Endothelial cell (in vitro differentiated cells): Measurements from ENCODE around the gene ATP13A2. TPM values are rescaled to one million over a fixed set of nuclear protein-coding genes. Genes with fewer than 3 reads are reported as not detected.

Experiments
- DNase-seq: peaks from one replicate; pipeline ENCODE4 v3.0.0; 2021; ENCODE audit warnings: low spot score
- H3K27ac Mint-ChIP-seq: one replicate; pipeline ENCODE4 v1.8.0; 2021; ENCODE audit warnings: mixed read lengths, inconsistent platforms; ENCODE audit not compliant: unreplicated experiment
- H3K27me3 Mint-ChIP-seq: one replicate; pipeline ENCODE4 v1.8.0; 2021; ENCODE audit warnings: mild to moderate bottlenecking, moderate library complexity, mixed read lengths, inconsistent platforms; ENCODE audit not compliant: unreplicated experiment
- H3K36me3 Mint-ChIP-seq: one replicate; pipeline ENCODE4 v1.8.0; 2021; ENCODE audit warnings: mild to moderate bottlenecking, low read depth, mixed read lengths, inconsistent platforms; ENCODE audit not compliant: unreplicated experiment
- H3K4me1 Mint-ChIP-seq: one replicate; pipeline ENCODE4 v1.8.0; 2021; ENCODE audit warnings: mild to moderate bottlenecking, mixed read lengths, inconsistent platforms; ENCODE audit not compliant: unreplicated experiment
- H3K4me3 Mint-ChIP-seq: one replicate; pipeline ENCODE4 v1.8.0; 2021; ENCODE audit warnings: mild to moderate bottlenecking, mixed read lengths, inconsistent platforms; ENCODE audit not compliant: unreplicated experiment
- H3K9me3 Mint-ChIP-seq: one replicate; pipeline ENCODE4 v1.8.0; 2021; ENCODE audit warnings: mixed read lengths, inconsistent platforms; ENCODE audit not compliant: unreplicated experiment
- total RNA-seq: library from RNA; stranded (reverse); fragmentation: NEBNext Ultra II Directional; extraction: Animal tissue kit (Norgen Biotek cat#: 25700); gene quantifications from one replicate; pipeline ENCODE4 v1.2.1, GENCODE V29; 2021; ENCODE audit not compliant: unreplicated experiment
- TF ChIP-seq, protein P1 (sequence below): fragments of 200-600 bp; sonication (generic); IDR thresholded peaks from one replicate; pipeline ENCODE4 v1.5.0; 2021; ENCODE audit warnings: antibody characterized with exemption; ENCODE audit not compliant: unreplicated experiment

Gene ATP13A2
- total RNA-seq, 1 donor from 2014 or later, result 55.6 TPM

DNA sequence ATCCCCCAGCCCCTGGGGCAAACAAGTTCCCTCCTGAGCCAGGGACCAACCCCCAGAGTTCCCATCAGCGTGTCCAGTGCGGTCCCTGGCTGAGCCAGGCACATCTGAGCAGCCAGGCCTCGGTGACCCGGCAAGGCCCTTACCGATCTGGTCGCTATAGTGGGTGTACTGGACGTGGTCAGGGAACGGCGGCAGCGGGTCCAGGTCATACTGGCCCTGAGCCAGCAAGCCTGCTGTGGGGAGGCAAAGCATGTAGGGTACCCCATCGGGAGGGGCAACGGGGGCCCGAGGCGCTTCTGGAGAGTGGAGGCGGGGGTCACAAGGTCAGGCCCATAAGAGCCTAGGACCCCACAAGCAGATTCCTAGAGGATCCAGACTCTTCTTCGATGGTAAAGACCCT, 34.8 kb downstream of the ATP13A2 start:
- TF ChIP-seq, protein P1, sequence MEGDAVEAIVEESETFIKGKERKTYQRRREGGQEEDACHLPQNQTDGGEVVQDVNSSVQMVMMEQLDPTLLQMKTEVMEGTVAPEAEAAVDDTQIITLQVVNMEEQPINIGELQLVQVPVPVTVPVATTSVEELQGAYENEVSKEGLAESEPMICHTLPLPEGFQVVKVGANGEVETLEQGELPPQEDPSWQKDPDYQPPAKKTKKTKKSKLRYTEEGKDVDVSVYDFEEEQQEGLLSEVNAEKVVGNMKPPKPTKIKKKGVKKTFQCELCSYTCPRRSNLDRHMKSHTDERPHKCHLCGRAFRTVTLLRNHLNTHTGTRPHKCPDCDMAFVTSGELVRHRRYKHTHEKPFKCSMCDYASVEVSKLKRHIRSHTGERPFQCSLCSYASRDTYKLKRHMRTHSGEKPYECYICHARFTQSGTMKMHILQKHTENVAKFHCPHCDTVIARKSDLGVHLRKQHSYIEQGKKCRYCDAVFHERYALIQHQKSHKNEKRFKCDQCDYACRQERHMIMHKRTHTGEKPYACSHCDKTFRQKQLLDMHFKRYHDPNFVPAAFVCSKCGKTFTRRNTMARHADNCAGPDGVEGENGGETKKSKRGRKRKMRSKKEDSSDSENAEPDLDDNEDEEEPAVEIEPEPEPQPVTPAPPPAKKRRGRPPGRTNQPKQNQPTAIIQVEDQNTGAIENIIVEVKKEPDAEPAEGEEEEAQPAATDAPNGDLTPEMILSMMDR, result no peak
- DNase-seq, result no peak
- Mint-ChIP-seq H3K36me3 (peaks cover 13% of the 10 kb centered on the region), H3K27ac (no peak overlapping the region), H3K27me3 (peaks cover 9% of the 10 kb centered on the region), H3K4me1 (peaks cover 13% of the 10 kb centered on the region), H3K9me3 (no peaks in the 10 kb centered on the region), H3K4me3 (no peak overlapping the region)

- Mint-ChIP-seq H3K27ac (no peak overlapping the region), H3K27me3 (peaks cover 9% of the 10 kb centered on the region), H3K4me3 (peak overlapping the region; percentile 48), H3K36me3 (peaks cover 8% of the 10 kb centered on the region), H3K9me3 (no peaks in the 10 kb centered on the region), H3K4me1 (peaks cover 5% of the 10 kb centered on the region)
- DNase-seq, result no peak
- TF ChIP-seq, protein P1, result no peak
Measured at GRCh38 chr1:16975838-16976237, 35.9 kb downstream of the ATP13A2 start.

DNA sequence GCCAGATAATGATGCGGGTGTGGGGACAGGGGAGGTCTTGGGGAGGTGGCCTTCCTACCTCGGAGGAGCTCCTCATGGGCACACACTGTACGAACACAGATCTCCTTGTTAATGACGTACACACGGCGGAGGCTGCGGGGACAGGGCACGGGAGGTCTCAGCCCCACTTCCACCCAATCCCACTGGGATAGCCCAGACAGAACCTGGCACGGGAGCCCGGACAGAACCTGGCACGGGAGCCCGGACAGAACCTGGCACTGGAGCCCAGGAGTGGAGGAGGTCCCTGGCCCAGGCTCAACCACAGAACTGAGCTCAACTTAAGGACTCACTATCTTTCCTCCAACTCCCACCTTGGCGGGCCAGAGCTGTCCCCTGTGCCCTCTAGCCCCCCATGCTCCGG, 36.5 kb downstream of the ATP13A2 start:
- no peak for DNase-seq
- H3K9me3 Mint-ChIP-seq, result no peaks in the 10 kb centered on the region
- H3K27me3 Mint-ChIP-seq, result peaks cover 9% of the 10 kb centered on the region
- no peak overlapping the region for H3K4me3 Mint-ChIP-seq
- H3K27ac Mint-ChIP-seq, result no peak overlapping the region
- TF ChIP-seq, protein P1, result no peak
- peaks cover 5% of the 10 kb centered on the region for H3K4me1 Mint-ChIP-seq
- H3K36me3 Mint-ChIP-seq, result peaks cover 8% of the 10 kb centered on the region

- peaks cover 14% of the 10 kb centered on the region for H3K36me3 Mint-ChIP-seq
- H3K4me1 Mint-ChIP-seq, result peaks cover 5% of the 10 kb centered on the region
- H3K4me3 Mint-ChIP-seq, result no peak overlapping the region
- H3K27ac Mint-ChIP-seq, result no peak overlapping the region
- TF ChIP-seq, protein P1, result no peak
- no peak for DNase-seq
- no peaks in the 10 kb centered on the region for H3K9me3 Mint-ChIP-seq
- peaks cover 16% of the 10 kb centered on the region for H3K27me3 Mint-ChIP-seq
Measured at GRCh38 chr1:16973215-16973614, 38.5 kb downstream of the ATP13A2 start.

DNA sequence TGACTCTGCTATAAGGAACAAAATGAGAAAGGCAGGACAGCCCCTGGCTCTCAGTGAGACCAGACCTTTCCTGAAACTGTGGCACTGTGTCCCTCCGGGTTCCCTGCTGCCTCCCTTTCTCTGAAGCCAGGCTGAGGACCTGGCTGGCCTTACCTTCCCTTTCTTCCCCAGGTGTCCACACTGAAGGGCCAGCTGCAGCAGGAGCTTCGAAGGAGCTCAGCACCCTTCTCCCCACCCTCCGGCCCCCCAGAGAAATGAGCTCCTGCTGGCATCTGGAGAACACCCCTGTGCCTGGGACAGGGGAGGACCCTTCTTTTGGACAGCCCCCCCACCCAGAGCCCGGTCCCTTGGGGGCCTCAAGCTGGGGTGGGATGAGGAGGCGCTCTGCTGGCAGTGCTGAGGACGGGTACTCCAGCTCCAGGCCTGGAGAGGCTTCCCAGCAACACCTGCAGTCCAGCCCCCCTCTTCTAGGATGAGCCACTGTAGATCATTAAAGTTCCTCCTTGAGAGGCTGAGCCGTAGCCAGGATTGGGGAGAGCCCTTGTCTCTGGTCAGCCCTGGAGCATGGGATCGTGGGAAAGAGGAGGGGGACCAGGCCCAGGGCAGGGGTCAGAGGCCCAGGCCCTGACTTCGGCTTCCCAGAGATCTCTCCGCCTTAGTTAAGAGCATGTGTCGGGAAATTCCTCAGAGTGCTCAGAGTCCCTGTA, 39.4 kb downstream of the ATP13A2 start:
- TF ChIP-seq, protein P1, result no peak
- no peak for DNase-seq
- Mint-ChIP-seq H3K27ac (no peak overlapping the region), H3K4me3 (no peak overlapping the region), H3K36me3 (peaks cover 14% of the 10 kb centered on the region), H3K27me3 (peaks cover 16% of the 10 kb centered on the region), H3K4me1 (peaks cover 2% of the 10 kb centered on the region), H3K9me3 (no peaks in the 10 kb centered on the region)
